Measurements from ENCODE around the gene LHFPL2.

The LHFPL2 gene

DNA sequence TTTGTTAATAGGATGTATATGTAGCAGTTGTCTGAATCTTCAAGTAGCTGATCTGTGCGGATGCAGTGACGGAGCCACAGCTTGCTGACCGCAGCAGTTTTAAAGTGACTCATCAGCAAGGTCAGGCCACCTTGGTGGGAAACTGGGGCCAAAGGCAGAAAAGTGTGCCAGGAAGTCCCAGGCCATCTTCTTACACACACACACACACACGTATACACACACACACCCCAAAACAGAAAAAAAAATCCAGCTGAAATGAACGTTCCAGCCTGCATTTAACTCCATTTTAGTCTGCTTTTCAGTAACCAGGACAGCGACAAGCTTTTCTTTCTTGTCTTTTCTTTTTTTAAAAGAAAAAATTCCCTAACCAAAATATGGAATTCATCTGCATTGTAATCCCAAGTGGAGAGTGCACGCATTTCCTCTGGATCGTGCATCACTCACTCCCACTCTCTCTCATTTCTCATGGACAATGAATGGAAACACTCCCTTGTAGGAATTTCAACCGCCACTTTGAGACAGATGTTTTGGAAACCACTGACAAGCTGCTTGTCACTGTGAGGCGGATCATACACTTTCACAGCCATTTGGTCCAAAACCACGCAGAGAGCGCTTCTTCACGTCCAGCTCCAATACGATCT is 103.9 kb downstream of the LHFPL2 start:
- no peak for DNase-seq (ENCODE audit: low spot score)

GRCh38 chr5:78543916-78544315 is 104.7 kb downstream of the LHFPL2 start:
- no peak for DNase-seq (ENCODE audit: low spot score)

DNA sequence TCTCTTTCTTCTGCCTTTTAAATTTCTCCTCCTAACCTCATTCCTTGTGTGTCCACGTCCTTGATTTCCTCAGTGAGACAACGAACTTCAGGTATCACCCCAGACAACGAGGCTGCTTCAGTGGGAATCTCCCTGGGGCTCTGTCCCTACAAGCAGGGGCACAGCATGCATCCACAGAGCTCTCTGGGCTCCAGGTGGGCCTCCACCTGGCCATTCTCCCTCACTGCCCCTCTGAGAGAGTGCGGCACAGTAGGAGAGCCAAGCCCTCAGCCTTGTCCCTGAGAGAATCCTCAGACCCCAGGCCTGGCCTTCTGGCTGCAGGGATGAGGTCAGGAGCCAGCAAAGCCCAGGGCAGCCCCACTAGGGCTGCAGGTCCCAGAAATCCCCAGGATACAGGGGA is 105.3 kb downstream of the LHFPL2 start:
- DNase-seq (ENCODE audit: low spot score), result no peak

DNA sequence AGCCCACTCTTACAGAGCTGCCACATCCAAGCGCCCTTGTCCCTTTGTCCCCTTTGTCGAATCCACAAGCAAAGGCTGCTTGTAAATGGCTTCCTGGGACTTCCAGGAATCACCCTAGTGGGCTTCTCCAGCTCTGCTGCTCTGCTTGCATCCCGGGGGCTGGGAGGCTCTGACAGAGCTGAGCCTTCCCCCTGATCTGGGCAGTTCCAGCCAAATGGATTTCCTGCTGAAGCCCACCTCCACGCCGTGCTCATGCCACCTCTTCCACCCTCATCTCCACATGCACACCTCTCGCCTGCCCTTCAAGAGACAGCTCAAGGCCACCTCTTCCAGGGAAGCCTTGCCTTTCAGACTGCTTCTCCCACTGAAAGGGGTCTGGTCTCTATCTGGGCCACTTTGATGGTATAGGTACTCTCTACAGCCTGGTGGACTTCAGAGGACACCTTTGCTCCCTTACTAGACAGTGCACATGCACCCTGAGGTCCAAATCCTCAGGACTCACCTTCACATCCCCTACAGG is 106.2 kb downstream of the LHFPL2 start:
- no peak for DNase-seq (ENCODE audit: low spot score)

DNA sequence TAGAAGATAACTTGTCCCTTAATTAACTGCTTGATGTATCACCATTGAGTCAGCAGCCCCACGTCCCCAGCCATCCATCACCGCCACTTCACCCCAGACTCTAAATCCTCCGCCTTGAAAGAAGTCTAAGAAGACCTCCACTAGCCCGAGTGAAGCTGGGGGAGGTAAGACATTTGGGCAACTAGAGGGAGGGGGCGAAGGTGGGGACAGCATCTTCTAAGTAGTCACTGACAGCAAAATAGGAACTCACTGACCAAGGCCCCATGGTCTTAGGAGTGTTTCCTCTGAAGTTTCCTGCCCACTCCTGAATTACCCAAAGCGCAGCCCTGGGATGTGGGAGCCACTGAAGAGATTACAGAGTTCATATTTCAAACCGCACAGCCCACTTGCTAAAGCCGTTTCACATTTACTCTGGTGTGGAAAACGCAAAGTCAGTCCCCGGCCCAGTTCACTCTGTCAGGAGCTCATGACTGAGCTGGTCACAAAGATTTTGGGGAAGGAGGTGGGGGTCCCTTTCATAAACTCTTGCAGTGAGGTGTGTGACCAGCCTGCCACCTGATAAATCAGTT is 107.4 kb downstream of the LHFPL2 start:
- no peak for DNase-seq (ENCODE audit: low spot score)

DNA sequence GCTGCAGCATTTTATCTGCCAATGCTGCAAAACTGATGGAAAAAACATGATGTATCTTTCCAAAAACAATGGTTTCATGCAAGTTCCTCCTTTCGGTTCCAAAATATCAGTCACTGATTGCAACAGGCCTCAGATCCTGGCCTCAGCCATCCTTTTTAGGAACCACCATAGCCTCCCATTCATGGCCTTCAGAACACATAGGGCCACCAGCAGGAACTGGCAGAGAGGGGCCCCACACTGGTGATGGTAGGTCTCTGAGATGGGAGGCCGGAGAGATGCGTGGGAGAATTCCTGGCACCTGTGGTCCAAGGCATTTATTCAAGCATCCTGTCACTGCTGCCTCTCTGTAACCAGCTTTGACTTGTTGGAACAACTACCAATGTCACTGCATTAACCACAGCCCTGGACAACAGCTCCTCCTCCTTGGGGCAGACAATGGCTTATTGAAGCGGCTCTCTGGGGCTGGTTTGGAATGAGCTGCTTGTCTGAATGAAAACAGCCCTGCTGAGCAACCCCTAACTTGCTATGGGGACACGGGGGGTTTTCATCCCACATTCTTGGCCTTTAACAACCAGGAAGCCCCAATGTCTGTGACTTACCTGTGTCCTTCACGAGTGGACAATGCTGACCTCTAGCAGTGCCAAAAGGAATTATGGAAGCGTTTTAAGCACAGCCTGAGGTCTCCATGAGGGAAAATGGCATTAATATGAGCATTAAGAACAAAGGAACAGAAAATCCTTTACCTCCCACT is 108.1 kb downstream of the LHFPL2 start:
- no peak for DNase-seq (ENCODE audit: low spot score)

GRCh38 chr5:78538240-78538850 is 110.2 kb downstream of the LHFPL2 start:
- no peak for DNase-seq (ENCODE audit: low spot score)

GRCh38 chr5:78537821-78538220 is 110.8 kb downstream of the LHFPL2 start:
- peak; percentile 64 for DNase-seq (ENCODE audit: low spot score)

DNA sequence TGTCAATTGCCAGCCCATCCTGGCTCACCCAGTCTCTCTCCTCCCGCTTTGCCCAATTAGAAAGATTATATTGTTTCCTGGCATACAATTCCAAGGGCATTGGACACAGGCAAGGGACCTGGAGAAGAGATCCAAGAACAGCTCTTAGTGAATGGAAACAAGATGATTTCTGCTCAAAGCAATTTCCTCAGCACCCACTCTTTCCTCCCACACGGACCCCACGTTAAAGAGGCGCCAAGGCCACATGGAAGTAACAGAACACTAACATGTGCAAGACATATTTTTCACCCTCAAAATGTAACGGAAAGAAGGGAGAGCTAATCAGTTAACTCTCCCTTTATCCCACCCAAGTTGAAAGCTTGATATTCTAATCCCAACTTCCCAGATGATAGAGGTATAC is 111.2 kb downstream of the LHFPL2 start:
- no peak for DNase-seq (ENCODE audit: low spot score)

DNA sequence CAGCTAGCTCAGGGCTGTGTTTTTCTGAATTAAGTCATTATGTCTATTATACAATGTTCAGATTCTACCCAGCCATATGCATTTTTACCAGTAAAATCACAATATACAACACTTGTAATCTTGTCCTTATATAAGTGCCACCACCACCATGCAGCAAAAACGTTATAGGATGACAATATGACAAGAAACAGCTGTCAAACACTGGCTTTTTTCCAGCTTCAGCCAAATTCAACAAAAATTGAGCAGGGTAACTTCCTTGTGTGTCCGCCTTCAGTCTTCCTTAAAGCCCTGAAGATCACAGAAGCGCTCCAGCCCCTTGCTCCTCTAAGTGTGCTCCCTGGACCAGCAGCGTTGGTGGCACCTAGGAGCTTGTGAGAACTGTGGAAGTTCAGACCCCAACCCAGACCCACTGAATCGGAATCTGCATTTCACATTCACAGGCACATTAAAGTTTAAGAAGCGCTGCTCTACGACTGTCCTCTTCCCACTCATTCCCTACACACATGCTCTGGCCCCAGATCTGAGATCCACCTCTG is 111.8 kb downstream of the LHFPL2 start:
- DNase-seq (ENCODE audit: low spot score), result no peak

- no peak for DNase-seq (ENCODE audit: low spot score)
Measured at GRCh38 chr5:78534905-78535200, 113.7 kb downstream of the LHFPL2 start.

DNA sequence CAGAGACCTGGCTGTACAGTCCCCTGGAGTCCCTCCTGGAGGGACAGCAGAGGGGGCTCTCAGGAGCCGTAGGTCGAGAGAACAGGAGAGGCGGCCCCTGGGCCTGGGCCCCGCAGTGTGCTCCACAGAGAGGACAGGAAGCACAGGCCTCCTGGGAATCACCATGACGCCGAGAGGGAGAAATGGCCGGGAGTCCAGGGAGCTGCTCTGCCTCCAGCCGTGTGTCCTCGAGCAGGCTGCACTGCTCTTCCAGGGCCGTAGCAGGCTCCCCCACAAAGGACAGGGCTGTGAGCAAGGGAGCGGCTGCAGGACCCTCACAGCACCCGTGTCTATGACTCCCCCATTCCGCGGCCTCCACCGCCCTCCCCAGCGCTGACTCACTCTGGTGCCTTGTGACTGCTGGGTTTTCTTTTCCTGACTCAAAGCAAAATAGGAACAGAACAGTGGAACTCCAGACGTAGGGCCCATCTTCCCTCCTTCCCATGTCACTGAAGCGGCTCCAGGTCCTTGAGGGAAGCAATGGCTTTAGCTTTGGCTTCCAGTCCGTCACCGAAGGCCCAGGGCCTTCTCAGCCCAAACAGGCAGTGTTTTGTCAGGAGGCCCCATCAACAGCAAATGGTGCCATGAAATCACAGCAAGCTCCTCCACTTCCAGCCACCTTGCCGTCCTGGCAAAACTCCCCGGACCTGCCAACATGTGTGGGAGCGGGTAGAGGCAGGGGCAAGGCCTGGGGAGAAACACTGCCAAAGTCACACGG is 114.2 kb downstream of the LHFPL2 start:
- no peak for DNase-seq (ENCODE audit: low spot score)

GRCh38 chr5:78533356-78533755 is 115.2 kb downstream of the LHFPL2 start:
- peak; percentile 33 for DNase-seq (ENCODE audit: low spot score)

- DNase-seq (ENCODE audit: low spot score), result no peak
Measured at GRCh38 chr5:78530342-78531096, 118.1 kb downstream of the LHFPL2 start.

DNA sequence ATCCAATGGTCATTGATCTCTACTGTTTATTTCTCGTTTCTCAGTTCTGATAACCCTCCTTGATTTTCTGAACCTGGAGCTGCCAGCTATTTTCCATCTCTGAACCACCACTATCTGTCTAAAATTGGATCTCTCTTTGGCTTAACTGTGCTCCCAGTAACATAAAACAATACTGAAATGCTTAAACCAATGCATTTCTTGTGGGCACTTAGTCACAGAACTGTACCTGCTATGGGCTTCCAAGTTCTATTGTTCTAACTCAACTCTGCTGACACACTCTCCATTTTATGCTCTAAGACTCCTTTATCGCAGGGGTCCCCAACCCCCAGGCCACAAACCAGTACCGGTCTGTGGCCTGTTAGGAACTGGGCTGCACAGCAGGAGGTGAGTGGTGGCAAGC is 120.6 kb downstream of the LHFPL2 start:
- no peak for DNase-seq (ENCODE audit: low spot score)

GRCh38 chr5:78527054-78527859 is 121.3 kb downstream of the LHFPL2 start:
- DNase-seq (ENCODE audit: low spot score), result peak; percentile 44

- DNase-seq (ENCODE audit: low spot score), result no peak
Measured at GRCh38 chr5:78526049-78526525, 122.5 kb downstream of the LHFPL2 start.

DNA sequence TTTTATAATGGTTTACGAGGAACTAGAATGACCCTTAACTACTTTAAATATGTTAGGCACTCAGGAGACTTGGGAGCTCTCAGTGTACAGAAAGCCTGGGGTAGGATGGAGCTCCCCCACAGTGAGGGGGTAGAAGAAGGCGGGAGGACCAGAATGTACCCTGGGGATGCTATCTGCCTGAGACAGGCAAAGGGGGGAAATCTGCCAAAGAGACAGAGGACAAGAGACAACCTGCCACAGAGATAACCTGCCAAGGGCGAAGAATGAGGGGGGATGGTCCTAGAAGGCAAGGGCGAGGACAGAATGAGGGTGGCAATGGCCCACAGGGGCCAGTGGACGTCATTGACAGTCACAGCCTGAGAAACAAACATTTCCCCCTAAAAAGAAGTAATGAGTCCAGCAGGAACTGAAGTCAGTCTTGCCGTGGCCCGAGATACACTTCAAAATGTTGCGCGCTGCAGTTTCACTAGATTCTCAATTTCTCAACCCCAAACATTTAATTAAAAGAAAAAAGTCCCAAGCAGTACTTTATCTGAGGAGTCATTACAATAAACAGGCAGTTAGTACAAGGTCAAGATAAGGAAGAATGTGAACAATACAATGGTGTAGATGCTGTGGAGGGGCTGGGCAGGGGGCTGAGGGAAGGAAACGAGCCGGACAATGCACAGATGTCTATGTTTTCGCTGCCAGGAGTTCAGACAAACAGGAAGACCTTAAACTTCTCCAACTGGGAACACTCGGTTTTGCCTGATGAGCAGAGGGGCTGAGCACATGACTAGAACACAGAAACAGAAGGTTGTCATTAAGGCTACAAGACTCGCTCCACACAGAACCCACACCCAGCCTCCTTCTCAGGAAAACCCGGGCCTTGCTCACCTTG is 125.0 kb downstream of the LHFPL2 start:
- no peak for DNase-seq (ENCODE audit: low spot score)
